HuH-7.5 (cell line): ENCODE results near the gene C1orf35.

Experiments
- DNase-seq: peaks from one replicate; pipeline ENCODE4 v3.0.0; 2011; ENCODE audit warnings: low spot score

The C1orf35 gene

DNA sequence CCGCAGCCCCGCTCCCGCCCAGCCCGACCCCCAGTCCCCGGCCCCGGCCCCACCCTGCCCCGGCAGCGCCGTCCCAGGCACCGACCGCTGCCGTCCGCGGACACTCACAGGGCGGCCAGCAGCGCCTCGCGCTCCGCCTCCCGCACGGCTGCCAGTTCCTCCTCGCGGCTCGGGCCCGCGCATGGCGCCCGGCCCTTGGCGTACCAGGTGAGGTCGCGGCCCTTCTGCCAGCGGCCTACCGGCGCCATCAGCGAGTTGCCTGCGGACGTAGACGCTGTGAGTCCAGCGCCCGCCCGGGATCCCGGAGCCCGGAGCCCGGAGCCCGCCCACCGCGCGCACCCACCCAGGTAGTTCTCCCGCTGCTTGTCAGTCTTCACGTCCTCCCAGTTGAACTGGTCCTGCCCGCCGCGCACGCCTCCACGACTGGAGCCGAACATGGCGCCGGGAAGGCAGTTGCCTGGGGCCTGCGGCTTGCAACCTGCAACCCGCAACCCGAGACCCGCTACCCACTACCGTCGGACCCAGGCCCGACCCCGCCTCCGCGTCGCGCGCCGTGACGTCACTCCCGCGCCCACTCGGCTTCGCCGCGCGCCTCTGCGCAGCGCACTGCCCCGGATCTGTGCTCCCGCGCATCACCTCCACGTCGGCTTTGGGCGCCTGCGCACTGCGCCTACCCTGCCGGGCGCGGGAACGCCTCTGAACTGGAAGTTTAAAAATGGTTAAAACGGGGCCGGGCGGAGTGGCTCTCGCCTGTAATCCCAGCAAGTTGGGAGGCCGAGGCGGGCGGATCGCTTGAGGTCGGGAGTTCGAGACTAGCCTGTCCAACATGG lies at the start of gene C1orf35:
TSS of gene C1orf35 (minus strand) at position 535 of the 830 bp plus-strand sequence. CDS start at position 437, 98 bp downstream.
- DNase-seq: peak; percentile 99

GRCh38 chr1:228152918-228153258 lies 49.8 kb upstream of the C1orf35 start:
- DNase-seq: no peak

GRCh38 chr1:228152097-228152917 lies 49.2 kb upstream of the C1orf35 start:
- no peak for DNase-seq

DNA sequence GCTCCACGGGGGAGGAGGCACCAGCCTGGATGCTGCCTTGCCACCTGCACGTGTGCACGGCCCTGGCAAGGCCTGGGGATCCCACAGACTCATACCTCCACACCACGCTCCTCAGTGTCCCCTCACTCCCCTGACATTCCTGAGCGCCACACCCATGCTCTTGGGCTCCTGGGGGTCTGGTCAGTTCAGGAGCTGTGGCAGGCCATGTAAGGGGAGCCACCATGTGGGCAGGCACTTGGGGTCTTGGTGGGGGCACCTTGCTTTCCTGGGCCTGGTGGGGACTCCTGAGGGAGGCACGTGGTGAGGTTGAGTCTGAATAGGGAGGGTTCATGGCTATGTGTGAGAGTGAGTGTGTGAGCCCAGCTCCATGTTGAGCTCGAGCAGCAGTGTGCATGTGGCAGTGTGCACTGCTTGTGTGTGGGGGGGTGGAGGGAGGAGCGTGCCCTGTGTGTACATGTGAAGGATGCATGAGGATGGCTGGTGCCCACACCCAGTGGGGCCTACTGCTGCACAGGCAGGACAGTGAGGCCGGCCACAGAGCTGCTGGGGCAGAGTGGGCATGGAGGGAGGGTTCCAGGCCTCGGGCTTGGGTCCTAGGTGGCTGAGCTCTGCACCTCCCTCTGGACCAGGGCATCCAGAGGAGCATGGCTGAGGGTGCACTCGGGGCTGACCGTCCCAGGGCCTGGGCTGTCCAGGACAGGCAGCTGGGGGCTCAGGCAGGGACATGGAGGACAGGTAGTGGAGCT lies 48.2 kb upstream of the C1orf35 start:
- DNase-seq: no peak

- DNase-seq: no peak
These were observed 47.5 kb upstream of the C1orf35 start for GRCh38 chr1:228150461-228151179.

DNA sequence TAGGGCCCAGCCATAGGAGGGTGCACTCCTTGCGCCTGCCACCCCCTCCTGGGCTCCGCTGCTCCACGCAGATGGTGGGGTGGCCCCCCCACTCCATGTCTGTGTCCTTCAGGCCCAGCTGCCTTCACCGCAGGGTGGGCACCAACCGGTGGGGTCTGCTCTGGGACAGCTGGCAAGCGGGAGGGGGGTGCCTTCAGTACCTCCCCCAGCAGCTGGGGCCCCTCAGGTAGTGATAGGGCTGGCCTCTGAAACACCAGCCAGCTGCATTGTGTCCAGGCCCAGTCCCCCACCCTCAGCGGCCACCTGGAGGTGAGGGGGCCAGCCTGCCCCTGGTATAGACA lies 47.0 kb upstream of the C1orf35 start:
- DNase-seq: no peak

GRCh38 chr1:228149406-228150119 lies 46.4 kb upstream of the C1orf35 start, which contains the start of gene GJC2:
TSS of gene GJC2 (plus strand) at chr1:228149930. CDS start at chr1:228157759, 7,829 bp downstream.
- DNase-seq: peak; percentile 18

- peak; percentile 4 for DNase-seq
These were observed 45.8 kb upstream of the C1orf35 start for GRCh38 chr1:228148935-228149405.

DNA sequence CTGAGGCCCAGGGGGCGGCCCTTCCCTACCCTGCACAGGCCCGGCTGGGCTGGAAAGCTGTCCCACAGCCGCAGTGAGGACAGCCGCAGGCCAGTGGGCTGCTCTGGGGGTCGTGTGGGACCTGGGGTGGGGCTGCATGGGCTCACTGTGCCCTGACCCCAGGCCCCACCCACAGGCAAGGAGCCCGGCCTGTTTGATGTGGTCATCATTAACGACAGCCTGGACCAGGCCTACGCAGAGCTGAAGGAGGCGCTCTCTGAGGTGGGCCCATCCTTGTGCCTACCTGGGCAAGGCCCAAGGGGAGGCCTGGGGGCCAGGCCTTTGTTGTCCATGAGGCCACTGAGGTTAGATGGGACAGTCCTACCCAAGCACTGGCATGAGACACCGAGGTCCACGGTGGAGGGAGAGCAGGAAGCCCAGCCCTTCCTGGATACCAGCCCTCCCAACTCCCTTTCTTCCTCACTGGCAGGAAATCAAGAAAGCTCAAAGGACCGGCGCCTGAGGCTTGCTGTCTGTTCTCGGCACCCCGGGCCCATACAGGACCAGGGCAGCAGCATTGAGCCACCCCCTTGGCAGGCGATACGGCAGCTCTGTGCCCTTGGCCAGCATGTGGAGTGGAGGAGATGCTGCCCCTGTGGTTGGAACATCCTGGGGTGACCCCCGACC lies 45.2 kb upstream of the C1orf35 start:
- DNase-seq: peak; percentile 7

DNA sequence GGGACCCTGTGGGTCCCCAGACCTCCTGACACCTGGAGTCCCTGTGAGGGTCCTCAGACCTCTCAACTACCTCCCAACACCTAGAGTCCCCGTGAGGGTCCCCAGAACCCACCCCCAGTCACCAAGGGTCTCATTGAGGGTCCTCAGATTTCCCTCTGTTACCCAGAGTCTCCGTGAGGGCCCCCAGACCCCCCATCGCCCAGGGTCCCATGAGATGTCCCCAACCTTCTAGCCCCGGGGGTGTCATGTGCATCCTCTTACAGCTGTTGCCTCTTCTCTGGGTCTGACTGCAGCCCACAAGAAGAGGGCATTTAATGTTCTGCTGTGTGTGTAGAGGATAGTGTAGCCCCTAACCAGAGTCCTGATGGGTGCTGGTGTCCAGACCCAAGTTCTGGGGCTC lies 44.6 kb upstream of the C1orf35 start:
- peak; percentile 3 for DNase-seq

GRCh38 chr1:228147151-228147693 lies 44.1 kb upstream of the C1orf35 start:
- DNase-seq: peak; percentile 10

DNA sequence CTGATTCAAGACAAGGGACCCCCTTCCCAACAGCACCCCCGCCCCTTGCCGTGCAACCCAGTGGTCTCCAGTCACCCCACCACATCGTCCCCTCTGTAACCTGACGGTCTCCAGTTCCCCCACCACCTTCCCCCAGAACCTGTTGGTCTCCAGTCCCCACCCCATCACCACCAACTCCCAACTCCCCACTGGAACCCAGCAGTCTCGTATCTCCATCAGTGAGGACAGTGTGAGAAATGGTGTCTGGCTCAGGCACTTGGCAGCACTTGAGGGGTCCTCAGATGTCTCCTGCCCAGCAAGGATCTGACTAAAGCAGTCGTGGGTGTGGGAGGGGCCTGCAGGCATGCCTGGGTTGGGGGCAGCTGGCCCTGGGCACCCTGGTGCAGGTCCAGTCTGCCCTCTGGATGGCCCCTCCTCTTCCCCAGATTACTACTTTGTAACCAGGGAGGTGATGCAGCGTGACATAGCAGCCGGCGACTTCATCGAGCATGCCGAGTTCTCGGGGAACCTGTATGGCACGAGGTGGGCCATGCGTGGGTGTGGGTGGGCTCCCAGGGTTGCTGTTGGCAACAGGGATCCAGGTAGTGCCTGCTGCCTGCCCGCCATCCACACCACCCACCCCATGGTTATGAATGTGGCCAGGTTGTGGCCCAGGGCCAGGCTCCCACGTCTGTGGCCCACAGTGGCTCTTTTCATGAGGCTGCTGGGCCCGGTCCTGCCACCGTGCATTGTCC lies 43.5 kb upstream of the C1orf35 start:
- DNase-seq: peak; percentile 1

DNA sequence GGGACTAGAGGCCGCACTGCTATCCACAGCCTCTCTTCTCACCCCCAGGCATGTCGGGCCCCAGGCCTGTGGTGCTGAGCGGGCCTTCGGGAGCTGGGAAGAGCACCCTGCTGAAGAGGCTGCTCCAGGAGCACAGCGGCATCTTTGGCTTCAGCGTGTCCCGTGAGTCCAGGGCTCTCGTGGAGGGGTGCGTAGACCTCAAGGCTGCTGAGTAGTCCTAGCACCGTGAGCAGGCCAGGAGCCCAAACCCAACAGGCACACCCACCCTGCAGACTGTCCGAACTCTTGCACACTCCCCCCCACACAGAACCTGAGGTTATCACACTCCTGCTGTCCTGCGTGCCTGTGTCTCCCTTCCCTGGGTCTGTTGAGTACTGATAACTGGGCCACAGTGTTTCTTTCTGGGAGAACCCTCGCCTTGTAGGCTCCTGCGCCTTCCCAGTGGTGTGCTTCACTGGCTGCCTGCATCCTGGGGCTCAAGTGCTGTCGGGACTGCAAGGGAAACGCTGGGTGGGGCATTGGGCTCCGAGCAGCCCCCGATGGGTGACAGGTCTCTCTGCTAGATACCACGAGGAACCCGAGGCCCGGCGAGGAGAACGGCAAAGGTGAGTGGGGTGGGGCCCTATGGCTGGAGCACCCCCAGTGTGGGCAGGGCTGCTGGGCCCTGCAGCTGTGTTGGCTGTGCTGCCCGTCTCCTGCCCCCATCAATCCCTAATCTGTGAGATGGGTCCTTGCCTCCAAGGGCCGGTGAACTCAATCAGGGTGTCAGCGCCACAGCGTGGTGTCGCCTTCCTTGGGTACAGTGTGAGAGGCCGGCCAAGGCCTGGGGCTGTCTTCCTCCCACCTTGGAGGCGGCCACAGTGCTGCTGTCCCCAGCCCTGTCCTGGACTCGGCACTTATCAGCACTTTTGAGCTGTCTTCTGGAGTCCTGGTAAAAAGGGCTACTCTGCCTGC lies 42.6 kb upstream of the C1orf35 start:
- peak; percentile 13 for DNase-seq

DNA sequence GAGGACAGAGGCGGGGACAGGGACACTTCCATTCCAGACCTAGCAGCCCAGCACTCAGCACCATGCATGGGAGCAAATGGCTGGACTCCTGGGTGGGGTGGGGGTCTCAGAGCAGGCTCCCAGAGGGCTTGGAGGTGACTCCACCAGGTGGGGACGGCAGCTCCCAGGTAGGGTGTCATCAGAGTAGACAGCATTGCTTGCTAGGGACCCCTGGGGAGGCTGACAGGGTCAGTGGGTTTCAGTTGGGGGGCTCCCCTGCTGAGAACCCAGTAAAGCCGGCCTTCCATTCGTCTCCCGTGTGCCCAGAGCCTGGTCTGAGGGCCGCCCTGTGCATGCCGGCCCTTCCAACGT lies 41.8 kb upstream of the C1orf35 start:
- no peak for DNase-seq

GRCh38 chr1:228144193-228144992 lies 41.3 kb upstream of the C1orf35 start:
- DNase-seq: peak; percentile 13

DNA sequence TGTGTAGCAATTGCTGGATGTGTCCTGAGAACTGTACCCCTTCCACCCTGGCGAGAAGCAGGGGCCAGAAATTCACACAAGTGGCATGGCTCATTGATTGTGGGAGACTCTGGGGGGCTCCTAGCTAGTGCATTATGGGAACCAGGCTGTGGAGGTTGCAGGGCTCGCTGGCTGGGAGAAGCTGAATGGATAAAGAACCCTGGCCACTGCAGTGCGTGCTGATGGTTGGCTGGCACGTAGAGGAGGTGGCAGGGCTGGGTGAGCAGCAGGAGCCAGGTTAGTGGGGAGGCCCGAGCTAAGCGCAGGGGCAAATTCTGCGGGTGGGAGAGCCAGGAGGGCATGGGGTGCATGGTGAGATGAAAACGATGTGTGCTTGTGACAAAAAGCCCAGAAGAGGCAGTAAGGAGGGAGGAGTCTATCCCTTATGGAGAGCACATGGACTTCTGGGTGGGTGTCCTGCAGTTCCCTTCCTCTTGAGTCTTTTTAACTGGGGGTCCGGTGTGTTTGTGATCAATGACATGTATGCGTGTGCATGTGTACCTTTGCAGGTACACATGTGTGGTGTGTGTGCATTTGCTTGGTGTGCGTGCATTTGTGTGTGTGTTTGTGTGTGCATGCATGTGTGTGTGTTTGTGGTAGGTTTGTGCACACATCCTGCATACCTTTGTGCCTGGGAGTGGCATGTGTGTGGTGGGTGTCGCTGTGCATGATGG lies 40.5 kb upstream of the C1orf35 start:
- peak; percentile 16 for DNase-seq

GRCh38 chr1:228142701-228143136 lies 39.6 kb upstream of the C1orf35 start:
- no peak for DNase-seq
